ENCODE measurements around the gene FBLN2.

The FBLN2 gene

DNA sequence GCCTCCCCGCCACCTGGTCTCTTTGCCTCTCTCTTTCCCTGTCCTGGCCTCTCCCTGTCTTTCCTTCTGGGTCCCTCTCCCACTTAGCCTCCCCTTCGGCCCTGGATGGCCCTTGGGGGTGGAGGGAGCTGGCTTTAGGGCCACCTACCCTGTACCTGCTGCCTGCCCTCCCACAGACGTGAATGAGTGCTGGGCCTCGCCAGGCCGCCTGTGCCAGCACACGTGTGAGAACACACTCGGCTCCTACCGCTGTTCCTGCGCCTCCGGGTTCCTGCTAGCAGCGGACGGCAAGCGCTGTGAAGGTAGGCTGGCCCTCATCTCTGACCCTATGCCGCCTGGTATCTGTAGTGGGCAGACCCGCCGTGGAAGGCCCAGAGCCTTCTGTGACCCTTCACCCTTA, 80.7 kb downstream of the FBLN2 start:
- Mint-ChIP-seq H3K4me3 (no peak overlapping the region), H3K4me1 (peaks cover 29% of the 10 kb centered on the region), H3K36me3 (ENCODE audit: low read depth) (no peaks in the 10 kb centered on the region), H3K27me3 (ENCODE audit: low read depth, poor library complexity) (no peaks in the 10 kb centered on the region), H3K27ac (no peak overlapping the region), H3K9me3 (no peaks in the 10 kb centered on the region)
- DNase-seq: no peak
- TF ChIP-seq, protein P1, sequence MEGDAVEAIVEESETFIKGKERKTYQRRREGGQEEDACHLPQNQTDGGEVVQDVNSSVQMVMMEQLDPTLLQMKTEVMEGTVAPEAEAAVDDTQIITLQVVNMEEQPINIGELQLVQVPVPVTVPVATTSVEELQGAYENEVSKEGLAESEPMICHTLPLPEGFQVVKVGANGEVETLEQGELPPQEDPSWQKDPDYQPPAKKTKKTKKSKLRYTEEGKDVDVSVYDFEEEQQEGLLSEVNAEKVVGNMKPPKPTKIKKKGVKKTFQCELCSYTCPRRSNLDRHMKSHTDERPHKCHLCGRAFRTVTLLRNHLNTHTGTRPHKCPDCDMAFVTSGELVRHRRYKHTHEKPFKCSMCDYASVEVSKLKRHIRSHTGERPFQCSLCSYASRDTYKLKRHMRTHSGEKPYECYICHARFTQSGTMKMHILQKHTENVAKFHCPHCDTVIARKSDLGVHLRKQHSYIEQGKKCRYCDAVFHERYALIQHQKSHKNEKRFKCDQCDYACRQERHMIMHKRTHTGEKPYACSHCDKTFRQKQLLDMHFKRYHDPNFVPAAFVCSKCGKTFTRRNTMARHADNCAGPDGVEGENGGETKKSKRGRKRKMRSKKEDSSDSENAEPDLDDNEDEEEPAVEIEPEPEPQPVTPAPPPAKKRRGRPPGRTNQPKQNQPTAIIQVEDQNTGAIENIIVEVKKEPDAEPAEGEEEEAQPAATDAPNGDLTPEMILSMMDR (IDR thresholded peaks at IDR 0.05): no peak

DNA sequence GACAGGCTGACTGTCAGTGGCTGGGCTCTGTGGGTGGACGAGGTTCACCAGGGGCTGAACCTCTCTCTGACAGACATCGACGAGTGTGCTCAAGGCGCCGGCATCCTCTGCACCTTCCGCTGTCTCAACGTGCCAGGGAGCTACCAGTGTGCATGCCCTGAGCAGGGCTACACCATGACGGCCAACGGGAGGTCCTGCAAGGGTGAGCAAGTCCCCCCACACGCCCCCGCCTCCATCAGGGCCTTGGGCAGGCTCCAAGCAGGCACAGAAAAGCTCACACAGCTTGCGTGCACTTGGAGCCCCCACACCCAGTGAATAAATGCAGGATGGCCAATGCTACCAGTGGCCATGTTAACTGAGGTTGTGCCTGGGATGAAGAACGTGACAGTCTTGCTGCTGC, 82.3 kb downstream of the FBLN2 start:
- TF ChIP-seq, protein P1 (IDR thresholded peaks at IDR 0.05): no peak
- Mint-ChIP-seq H3K27me3 (ENCODE audit: low read depth, poor library complexity) (peaks cover 3% of the 10 kb centered on the region), H3K4me3 (no peak overlapping the region), H3K9me3 (no peaks in the 10 kb centered on the region), H3K27ac (no peak overlapping the region), H3K4me1 (peaks cover 30% of the 10 kb centered on the region), H3K36me3 (ENCODE audit: low read depth) (no peaks in the 10 kb centered on the region)
- no peak for DNase-seq

DNA sequence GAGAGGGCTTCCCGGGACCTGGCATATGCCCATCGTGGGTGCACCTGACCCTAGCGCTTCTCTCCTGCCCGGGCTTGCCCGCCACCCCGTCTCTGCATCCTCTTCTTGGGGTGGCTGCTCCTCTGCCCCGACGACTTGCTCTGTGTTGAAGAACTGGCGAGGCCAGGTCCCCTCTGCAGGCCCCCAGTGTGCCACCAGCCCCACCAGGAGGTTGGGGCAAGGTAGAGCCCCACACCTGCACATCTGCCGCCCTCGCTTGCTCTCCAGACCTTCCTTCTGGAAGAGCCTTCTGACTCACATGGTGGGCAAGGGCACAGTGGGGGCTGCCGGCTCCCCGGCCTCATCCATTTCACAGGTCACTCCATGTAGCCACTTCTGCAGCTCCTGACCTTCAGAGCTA, 84.3 kb downstream of the FBLN2 start:
- no peaks in the 10 kb centered on the region for H3K36me3 Mint-ChIP-seq (ENCODE audit: low read depth)
- H3K27me3 Mint-ChIP-seq (ENCODE audit: low read depth, poor library complexity): peaks cover 6% of the 10 kb centered on the region
- no peaks in the 10 kb centered on the region for H3K9me3 Mint-ChIP-seq

DNA sequence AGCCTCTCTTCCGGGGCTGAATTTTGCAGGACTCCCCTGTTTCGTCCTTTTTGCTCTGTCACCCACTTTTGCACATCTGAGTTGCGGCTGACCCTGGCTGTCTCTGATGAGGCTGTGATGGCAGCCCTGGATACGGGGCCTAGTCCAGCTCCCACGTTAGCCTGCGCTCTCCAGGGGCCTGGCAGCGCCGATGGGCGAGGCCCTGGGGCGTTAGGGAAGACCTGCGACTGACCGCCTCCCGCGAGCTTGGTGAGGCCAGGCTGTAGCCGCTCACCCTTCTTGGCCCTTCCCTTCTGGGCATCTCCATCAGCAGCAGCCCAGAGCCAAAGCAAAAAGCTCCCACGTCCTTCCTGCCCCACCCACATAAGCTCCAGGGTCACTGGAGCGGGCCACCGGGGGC, 85.2 kb downstream of the FBLN2 start:
- TF ChIP-seq, protein P1 (IDR thresholded peaks at IDR 0.05): no peak
- Mint-ChIP-seq H3K4me3 (no peak overlapping the region), H3K27ac (no peak overlapping the region), H3K4me1 (peaks cover 37% of the 10 kb centered on the region), H3K9me3 (no peaks in the 10 kb centered on the region), H3K27me3 (ENCODE audit: low read depth, poor library complexity) (peaks cover 9% of the 10 kb centered on the region), H3K36me3 (ENCODE audit: low read depth) (no peaks in the 10 kb centered on the region)
- no peak for DNase-seq

More for the DNA sequence above, 84.3 kb downstream of the FBLN2 start:
- no peak overlapping the region for H3K4me3 Mint-ChIP-seq
- H3K4me1 Mint-ChIP-seq: peaks cover 37% of the 10 kb centered on the region
- no peak overlapping the region for H3K27ac Mint-ChIP-seq
- TF ChIP-seq, protein P1 (IDR thresholded peaks at IDR 0.05): no peak
- DNase-seq: no peak

DNA sequence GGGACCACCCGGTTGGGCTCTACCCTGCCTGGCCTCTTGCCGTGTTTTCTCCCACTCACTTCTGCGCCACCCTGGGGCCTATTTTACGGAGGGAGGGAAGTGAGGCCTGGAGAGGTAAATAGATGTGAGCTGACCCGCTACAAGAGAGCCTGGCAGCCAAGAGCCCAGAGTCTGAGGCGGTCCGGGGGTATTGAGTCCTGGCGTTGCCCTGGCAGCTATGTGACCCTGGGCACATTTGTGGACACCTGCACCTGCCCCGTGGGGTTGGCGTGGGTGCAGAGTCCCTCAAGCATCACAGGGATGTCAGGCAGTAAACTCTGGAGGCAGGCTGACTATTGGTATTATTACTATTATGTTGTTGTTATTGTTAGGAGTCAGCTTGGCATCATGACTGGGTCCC, 85.7 kb downstream of the FBLN2 start:
- H3K9me3 Mint-ChIP-seq: no peaks in the 10 kb centered on the region
- no peak overlapping the region for H3K4me3 Mint-ChIP-seq
- no peak for DNase-seq
- H3K27me3 Mint-ChIP-seq (ENCODE audit: low read depth, poor library complexity): peaks cover 14% of the 10 kb centered on the region
- H3K4me1 Mint-ChIP-seq: peaks cover 37% of the 10 kb centered on the region
- H3K36me3 Mint-ChIP-seq (ENCODE audit: low read depth): no peaks in the 10 kb centered on the region
- no peak overlapping the region for H3K27ac Mint-ChIP-seq
- TF ChIP-seq, protein P1 (IDR thresholded peaks at IDR 0.05): no peak

DNA sequence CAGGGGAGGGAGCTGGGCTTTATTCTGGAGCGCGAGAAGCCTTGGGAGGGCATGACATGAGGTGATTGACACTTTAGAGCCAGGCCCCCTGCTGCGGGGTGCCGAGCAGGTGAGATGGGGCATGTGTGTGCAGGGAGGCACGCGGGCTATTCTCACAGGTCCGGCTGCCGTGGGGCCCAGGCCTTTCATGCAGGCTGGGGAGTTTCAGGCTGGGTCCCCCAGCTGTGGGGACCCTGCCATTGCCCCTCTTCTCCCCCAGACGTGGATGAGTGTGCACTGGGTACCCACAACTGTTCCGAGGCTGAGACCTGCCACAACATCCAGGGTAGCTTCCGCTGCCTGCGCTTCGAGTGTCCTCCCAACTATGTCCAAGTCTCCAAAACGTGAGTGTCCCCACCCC, 87.3 kb downstream of the FBLN2 start:
- no peaks in the 10 kb centered on the region for H3K9me3 Mint-ChIP-seq
- H3K27ac Mint-ChIP-seq: no peak overlapping the region
- H3K4me3 Mint-ChIP-seq: no peak overlapping the region
- H3K27me3 Mint-ChIP-seq (ENCODE audit: low read depth, poor library complexity): peaks cover 17% of the 10 kb centered on the region
- H3K4me1 Mint-ChIP-seq: peaks cover 37% of the 10 kb centered on the region
- TF ChIP-seq, protein P1 (IDR thresholded peaks at IDR 0.05): no peak
- H3K36me3 Mint-ChIP-seq (ENCODE audit: low read depth): no peaks in the 10 kb centered on the region
- no peak for DNase-seq

All from nephron progenitor cell (in vitro differentiated cells).